Activated CD8-positive, alpha-beta T cell treated with anti-CD3 and anti-CD28 coated beads for 36 hours (primary cell): ENCODE data around the gene GSAP. TPM values are rescaled to one million over a fixed set of nuclear protein-coding genes. Genes with fewer than 3 reads are reported as not detected.

Experiments
- ATAC-seq: fragments of 200-7000 bp; cut with Tn5 transposase; one replicate; pipeline ENCODE4 v1.10.0; 2021; ENCODE audit warnings: mild to moderate bottlenecking, moderate library complexity
- CTCF ChIA-PET: fragments of 350-600 bp; sonication (Branson Sonifier 250); formaldehyde crosslinking; loops from one replicate; lab custom pipeline; 2021; ENCODE audit warnings: antibody characterized with exemption; lab: Charles Lee
- POLR2A ChIA-PET: fragments of 350-600 bp; sonication (Branson Sonifier 250); formaldehyde crosslinking; loops from one replicate; lab custom pipeline; 2021; ENCODE audit warnings: antibody characterized with exemption; lab: Charles Lee
- DNase-seq: peaks from one replicate; pipeline ENCODE4 v3.0.0-alpha.2; 2020
- H3K27ac Mint-ChIP-seq: one replicate; pipeline ENCODE4 v1.8.0; 2021; ENCODE audit warnings: mild to moderate bottlenecking, mixed read lengths
- H3K27me3 Mint-ChIP-seq: one replicate; pipeline ENCODE4 v1.8.0; 2021; ENCODE audit warnings: mixed read lengths
- H3K36me3 Mint-ChIP-seq: one replicate; pipeline ENCODE4 v1.8.0; 2021; ENCODE audit warnings: low read depth, mixed read lengths
- H3K4me1 Mint-ChIP-seq: one replicate; pipeline ENCODE4 v1.8.0; 2021; ENCODE audit warnings: low read depth, mixed read lengths
- H3K4me3 Mint-ChIP-seq: one replicate; pipeline ENCODE4 v1.8.0; 2021; ENCODE audit warnings: mild to moderate bottlenecking, moderate library complexity, mixed read lengths
- H3K9me3 Mint-ChIP-seq: one replicate; pipeline ENCODE4 v1.8.0; 2021; ENCODE audit warnings: mixed read lengths
- CTCF ChIP-seq: fragments of 200-600 bp; IDR thresholded peaks from one replicate; pipeline ENCODE4 v1.8.0; 2022; ENCODE audit warnings: antibody characterized with exemption, mild to moderate bottlenecking
- intact Hi-C: fragments of 100-400 bp; cut with micrococcal nuclease; formaldehyde crosslinking; loops from one replicate; pipeline ENCODE4 v1.10.0; 2022
- total RNA-seq, 2 experiments: library from RNA; stranded (reverse); gene quantifications; one replicate each; pipeline ENCODE4 v1.2.3, GENCODE V29; 2021

Gene GSAP
- total RNA-seq, 2 experiments from 2014 or later = 1.9 to 3.0 TPM

GRCh38 chr7:77433901-77434300 lies 17.8 kb upstream of the GSAP start:
- no peaks in the 10 kb centered on the region for H3K9me3 Mint-ChIP-seq
- intact Hi-C loops = no loop called here

DNA sequence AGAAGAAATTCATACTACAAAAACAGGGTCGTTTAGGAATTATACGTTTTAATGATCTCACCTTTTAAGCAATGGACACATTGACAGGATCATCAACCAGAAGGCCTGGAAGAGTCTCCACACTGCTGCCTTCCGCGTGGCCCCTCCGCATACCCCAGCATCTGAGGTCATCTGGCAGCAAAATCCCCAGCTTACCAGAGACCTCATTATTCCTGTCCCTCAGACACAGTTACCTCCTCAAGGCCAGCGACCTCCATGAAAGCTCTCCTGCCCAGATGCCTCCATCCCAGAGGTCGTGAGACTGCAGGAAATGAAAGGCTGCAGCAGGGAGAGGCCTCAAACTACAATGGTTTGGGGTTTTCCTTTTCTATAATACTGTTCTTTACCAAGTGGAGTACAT lies 14.8 kb upstream of the GSAP start:
- H3K27me3 Mint-ChIP-seq = peaks cover 3% of the 10 kb centered on the region
- H3K36me3 Mint-ChIP-seq = no peaks in the 10 kb centered on the region
- no peak overlapping the region for H3K4me3 Mint-ChIP-seq
- ATAC-seq (no peak), DNase-seq (no peak)
- ChIA-PET CTCF (no interaction called here), POLR2A (no interaction called here)
- no peak overlapping the region for H3K27ac Mint-ChIP-seq
- no peak for TF ChIP-seq CTCF
- no peaks in the 10 kb centered on the region for H3K9me3 Mint-ChIP-seq
- peaks cover 25% of the 10 kb centered on the region for H3K4me1 Mint-ChIP-seq
- intact Hi-C loops = no loop called here

More at GRCh38 chr7:77433901-77434300, 17.8 kb upstream of the GSAP start:
- ChIA-PET POLR2A (no interaction called here), CTCF (no interaction called here)
- no peak for TF ChIP-seq CTCF
- no peak overlapping the region for H3K27ac Mint-ChIP-seq
- no peaks in the 10 kb centered on the region for H3K36me3 Mint-ChIP-seq
- no peak overlapping the region for H3K4me3 Mint-ChIP-seq
- DNase-seq (no peak), ATAC-seq (no peak)
- peaks cover 3% of the 10 kb centered on the region for H3K27me3 Mint-ChIP-seq
- peaks cover 7% of the 10 kb centered on the region for H3K4me1 Mint-ChIP-seq

GRCh38 chr7:77428777-77429231 lies 12.7 kb upstream of the GSAP start:
- ChIA-PET CTCF (interaction anchor here (1.0 to 1.6 kb wide), 5 partner anchors 10 to 331 kb away, joined by 3 to 5 read pairs (median 4); no protein-coding TSS in a partner anchor), POLR2A (interaction anchor here (0.7 to 1.2 kb wide), 5 partner anchors 10 to 371 kb away, joined by 3 to 4 read pairs (median 3); no protein-coding TSS in a partner anchor)
- Mint-ChIP-seq H3K27me3 (peaks cover 3% of the 10 kb centered on the region), H3K4me1 (peaks cover 25% of the 10 kb centered on the region), H3K4me3 (no peak overlapping the region), H3K36me3 (no peaks in the 10 kb centered on the region), H3K9me3 (no peaks in the 10 kb centered on the region), H3K27ac (no peak overlapping the region)
- intact Hi-C loops = no loop called here
- ATAC-seq (no peak), DNase-seq (no peak)
- no peak for TF ChIP-seq CTCF

DNA sequence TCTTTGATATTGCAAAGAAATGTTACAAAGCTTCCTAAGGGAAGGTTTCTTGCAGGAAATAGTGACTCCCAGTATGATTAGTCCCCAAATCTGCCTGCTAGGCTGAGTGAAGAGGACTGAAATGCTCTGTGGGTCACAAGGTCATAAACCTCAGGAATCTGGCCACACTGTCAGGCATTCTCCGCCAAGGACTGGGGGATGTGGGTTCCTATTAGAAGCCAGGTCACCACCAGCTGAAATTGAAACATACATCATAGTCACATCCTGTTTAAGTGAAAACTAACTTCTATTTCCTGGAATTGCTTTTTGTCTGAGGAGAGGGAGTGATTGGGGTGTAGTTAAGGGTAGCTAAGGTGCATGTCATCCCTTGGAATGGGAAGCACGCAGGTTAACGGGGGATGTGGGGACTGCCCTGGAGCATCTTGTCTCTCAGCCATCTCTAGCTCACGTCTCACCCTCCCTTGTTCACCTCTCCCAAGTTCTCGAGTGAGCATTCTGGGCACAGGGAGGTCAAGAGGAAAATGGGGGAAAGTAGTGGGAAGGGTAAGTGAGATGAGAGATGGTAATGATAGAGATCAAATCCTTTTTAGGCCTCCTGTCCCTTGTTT lies 12.0 kb upstream of the GSAP start:
- peaks cover 25% of the 10 kb centered on the region for H3K4me1 Mint-ChIP-seq
- no peak overlapping the region for H3K4me3 Mint-ChIP-seq
- no peaks in the 10 kb centered on the region for H3K36me3 Mint-ChIP-seq
- H3K27ac Mint-ChIP-seq = peak overlapping the region; percentile 82
- no peak for TF ChIP-seq CTCF
- no peaks in the 10 kb centered on the region for H3K9me3 Mint-ChIP-seq
- peak; percentile 90 for ATAC-seq
- H3K27me3 Mint-ChIP-seq = peaks cover 5% of the 10 kb centered on the region
- POLR2A ChIA-PET = interaction anchor here (0.7 to 1.2 kb wide), 6 partner anchors 9 to 371 kb away, joined by 3 to 4 read pairs (median 3); no protein-coding TSS in a partner anchor
- peak; percentile 36 for DNase-seq
- CTCF ChIA-PET = interaction anchor here (1.1 to 1.2 kb wide), 4 partner anchors 14 to 332 kb away, joined by 3 to 5 read pairs (median 4); no protein-coding TSS in a partner anchor
- intact Hi-C loops = no loop called here

GRCh38 chr7:77426521-77427051 lies 10.4 kb upstream of the GSAP start:
- Mint-ChIP-seq H3K4me1 (peaks cover 25% of the 10 kb centered on the region), H3K27me3 (peaks cover 5% of the 10 kb centered on the region), H3K4me3 (no peak overlapping the region), H3K36me3 (no peaks in the 10 kb centered on the region), H3K27ac (no peak overlapping the region), H3K9me3 (no peaks in the 10 kb centered on the region)
- TF ChIP-seq CTCF = no peak
- ATAC-seq (no peak), DNase-seq (no peak)
- POLR2A ChIA-PET = interaction anchor here (1.2 kb wide), 1 partner anchor 9 kb away, joined by 4 read pairs; no protein-coding TSS in a partner anchor
- intact Hi-C loops = no loop called here
- CTCF ChIA-PET = no interaction called here
